Measurements from ENCODE around the gene ABHD14A. TPM values are rescaled to one million over a fixed set of nuclear protein-coding genes. Genes with fewer than 3 reads are reported as not detected.

Gene ABHD14A
- total and polyA plus RNA-seq, 2 of the 4 experiments (the other 2 are of a cell fraction) = 3.4 to 10.0 TPM

DNA sequence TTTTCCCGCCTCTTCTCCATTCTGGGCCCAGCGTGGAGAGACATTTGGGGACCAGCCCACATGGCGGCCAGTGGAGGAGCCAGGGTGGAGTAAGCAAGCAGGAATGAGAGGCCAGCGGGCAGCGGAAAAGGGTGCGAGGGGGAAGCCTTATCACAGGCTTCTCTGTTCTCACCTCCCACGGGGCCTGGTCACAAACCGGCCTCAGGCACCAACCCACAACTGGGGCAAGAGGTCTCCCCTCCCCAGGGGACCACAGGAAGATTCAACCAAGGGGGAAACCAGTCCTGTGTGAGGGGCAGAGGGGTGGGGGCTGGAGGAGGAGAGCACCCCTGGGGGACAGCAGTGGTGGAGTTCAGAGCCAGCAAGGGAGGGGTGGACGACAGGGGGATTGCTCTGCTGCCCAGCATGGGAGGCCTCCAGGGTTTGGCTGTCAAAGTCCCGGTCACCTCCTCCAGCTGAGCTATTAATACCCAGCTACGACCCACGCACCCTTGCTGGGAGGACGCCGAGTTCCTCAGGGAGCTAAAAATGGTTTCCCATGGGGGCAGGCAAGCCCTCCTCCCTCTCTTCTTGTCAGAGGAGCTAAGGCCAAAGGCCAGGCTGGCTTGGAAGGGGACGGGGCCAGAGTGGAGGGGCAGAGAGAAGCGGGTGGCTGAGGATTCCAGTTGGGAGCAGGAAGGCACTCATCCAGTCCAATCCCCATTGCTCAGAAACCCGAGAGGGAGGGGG, 44.7 kb downstream of the ABHD14A start:
- Histone ChIP-seq H3K4me2 (ENCODE audit: low read depth, low read length) (no peak overlapping the region), H3K79me1 (ENCODE audit: low read depth in 1 of 2, low read length in 2 of 2) (no peaks in the 10 kb centered on the region), H4K8ac (ENCODE audit: low read depth in 2 of 2, low read length in 2 of 2) (no peak overlapping the region), H2AFZ (replicated peaks; ENCODE audit: low read length, poor library complexity) (peak overlapping the region; percentile 63), H2BK20ac (ENCODE audit: low read depth, low read length) (no peak overlapping the region), H2AK5ac (ENCODE audit: low read depth, low read length) (peak overlapping the region; percentile 50; the same call in 1 of the 2 replicates), H3K9me1 (ENCODE audit: insufficient read depth, low read length) (peaks cover 14% of the 10 kb centered on the region; the same call in 1 of the 2 replicates), H3K23ac (ENCODE audit: low read depth, low read length) (no peak overlapping the region), H2AK9ac (replicated peaks; ENCODE audit: low read depth, low read length, poor library complexity) (no peak overlapping the region), H3K4me1 (ENCODE audit: control insufficient read depth, insufficient read depth, low read length) (peaks cover 10% of the 10 kb centered on the region), H3K56ac (ENCODE audit: extremely low read depth, insufficient read depth, low read length) (no peak overlapping the region; the same call in 1 of the 2 replicates), H3K27me3 (ENCODE audit: control insufficient read depth, insufficient read depth, low read length) (no peaks in the 10 kb centered on the region), H2BK5ac (ENCODE audit: low read depth, low read length, poor library complexity, severe bottlenecking) (no peak overlapping the region), H2BK15ac (ENCODE audit: low read depth, low read length) (no peak overlapping the region), H4K5ac (ENCODE audit: low read depth, low read length) (no peak overlapping the region), H3K4me3 (ENCODE audit: insufficient read depth, low read depth, low read length) (no peak overlapping the region), H3K14ac (replicated peaks; ENCODE audit: low read depth, low read length) (no peak overlapping the region; the same call in 1 of the 2 replicates), H4K20me1 (ENCODE audit: insufficient read depth, low read length) (no peaks in the 10 kb centered on the region), H3K27ac (ENCODE audit: insufficient read depth, low read length) (no peak overlapping the region), H3K18ac (ENCODE audit: low read depth, low read length) (no peak overlapping the region), H3K4ac (ENCODE audit: low read depth, low read length) (no peak overlapping the region), H2BK120ac (ENCODE audit: low read depth, low read length) (no peak overlapping the region), H3K9ac (ENCODE audit: low read depth, low read length) (no peak overlapping the region), H4K91ac (ENCODE audit: insufficient read depth, low read depth, low read length) (no peak overlapping the region), H3K36me3 (ENCODE audit: control insufficient read depth, insufficient read depth, low read length) (no peaks in the 10 kb centered on the region), H3K9me3 (ENCODE audit: control insufficient read depth, insufficient read depth, low read length) (no peaks in the 10 kb centered on the region)
- CTCF ChIA-PET = no interaction called here
- in situ Hi-C loops (cut with MboI; ENCODE audit: low sequenced_read_pairs) (no loop called here), dilution Hi-C loops (cut with HindIII; ENCODE audit: low sequenced_read_pairs, unreplicated experiment) (no loop called here), intact Hi-C loops (cut with micrococcal nuclease) (no loop called here)
- WGBS, 2 experiments (ENCODE audit: extremely low coverage in 2 of 2, insufficient read length in 1 of 2) = no CpG with 5 or more reads among the region's 17 CpGs
- no peak for TF ChIP-seq RFX5 (IDR thresholded peaks at IDR 0.05; ENCODE audit: low read depth, low read length)
- TF ChIP-seq MAFK (IDR thresholded peaks at IDR 0.05; ENCODE audit: low read depth, low read length) = no peak
- no peak for TF ChIP-seq RAD21 (IDR thresholded peaks at IDR 0.05; ENCODE audit: low read length)
- ATAC-seq (ENCODE audit: low read depth) (no peak), DNase-seq (no peak)
- no TSS peak for BruUV-seq (replicated peaks)
- POLR2A ChIA-PET (ENCODE audit: unreplicated experiment) = no interaction called here
